GM18498 (cell line): ENCODE data around the gene PAQR8.

Experiments used
- ATAC-seq: cut with Tn5 transposase; IDR thresholded peaks from one replicate; pipeline ENCODE4 v1.9.1; 2021; ENCODE audit warnings: mild to moderate bottlenecking, moderate library complexity; ENCODE audit not compliant: unreplicated experiment

PAQR8 gene

GRCh38 chr6:52457096-52457495 lies 95.1 kb downstream of the PAQR8 start:
- no peak for ATAC-seq
